ENCODE results near the gene KLHL13. TPM values are rescaled to one million over a fixed set of nuclear protein-coding genes. Genes with fewer than 3 reads are reported as not detected.

The KLHL13 gene
- total RNA-seq, 1 experiment from 2014 or later = 4.2 TPM

DNA sequence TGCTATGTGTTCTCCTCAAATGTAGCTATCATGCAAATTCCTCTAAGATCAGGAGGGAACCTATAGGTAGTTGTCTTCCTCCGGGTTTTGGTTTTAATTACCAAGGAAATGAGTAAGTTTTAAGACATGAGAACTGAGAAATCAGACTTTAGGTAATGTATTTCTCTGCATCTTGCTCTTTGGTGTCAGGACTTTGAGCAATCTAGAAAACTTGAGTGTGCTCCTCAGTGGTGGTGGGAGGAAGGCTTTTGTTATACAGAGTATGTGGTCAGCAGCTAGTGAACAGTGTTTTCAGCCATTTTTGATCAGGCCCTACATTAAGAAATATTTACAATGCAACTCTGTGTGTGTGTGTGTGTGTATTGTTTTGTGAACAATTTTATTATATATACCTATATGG lies 224.1 kb downstream of the KLHL13 start:
- Histone ChIP-seq H3K4me2 (ENCODE audit: low read length) (no peak overlapping the region), H2AFZ (ENCODE audit: low read depth, low read length, poor library complexity, severe bottlenecking) (no peak overlapping the region), H3K27me3 (ENCODE audit: insufficient read depth, low read length) (no peaks in the 10 kb centered on the region), H4K20me1 (ENCODE audit: insufficient read depth) (no peaks in the 10 kb centered on the region), H3K27ac (ENCODE audit: low read depth, low read length) (no peak overlapping the region), H3K36me3 (ENCODE audit: control insufficient read depth in 1 of 2, insufficient read depth in 2 of 2, low read length in 2 of 2) (no peaks in the 10 kb centered on the region), H3K79me2 (ENCODE audit: insufficient read depth, low read length) (no peaks in the 10 kb centered on the region), H3K9me2 (ENCODE audit: insufficient read depth) (no peaks in the 10 kb centered on the region), H3K9me3 (ENCODE audit: control insufficient read depth in 1 of 2, insufficient read depth in 1 of 2, low read depth in 1 of 2, low read length in 2 of 2) (no peaks in the 10 kb centered on the region), H3K4me3 (replicated peaks in 1 of 2; ENCODE audit: low read depth in 1 of 2, low read length in 2 of 2) (no peak overlapping the region), H3K4me1 (ENCODE audit: control insufficient read depth in 1 of 2, insufficient read depth in 2 of 2, low read length in 2 of 2) (no peaks in the 10 kb centered on the region), H3K9ac (ENCODE audit: low read length) (no peak overlapping the region)
- ChIA-PET POLR2A (no interaction called here), CTCF (no interaction called here), RAD21 (ENCODE audit: low non-redundant PET in 1 of 2, low total read pairs in 2 of 2, uncharacterized antibody in 2 of 2, unreplicated experiment in 2 of 2) (no interaction called here)
- ATAC-seq (no peak), DNase-seq (ENCODE audit: low read depth, low spot score) (no peak)
- TF ChIP-seq, protein P1, sequence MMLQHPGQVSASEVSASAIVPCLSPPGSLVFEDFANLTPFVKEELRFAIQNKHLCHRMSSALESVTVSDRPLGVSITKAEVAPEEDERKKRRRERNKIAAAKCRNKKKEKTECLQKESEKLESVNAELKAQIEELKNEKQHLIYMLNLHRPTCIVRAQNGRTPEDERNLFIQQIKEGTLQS (IDR thresholded peaks at IDR 0.05) = no peak
- TF ChIP-seq, protein P2, sequence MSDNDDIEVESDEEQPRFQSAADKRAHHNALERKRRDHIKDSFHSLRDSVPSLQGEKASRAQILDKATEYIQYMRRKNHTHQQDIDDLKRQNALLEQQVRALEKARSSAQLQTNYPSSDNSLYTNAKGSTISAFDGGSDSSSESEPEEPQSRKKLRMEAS (IDR thresholded peaks at IDR 0.05) = no peak
- no peak for TF ChIP-seq EGR1 (IDR thresholded peaks at IDR 0.05; ENCODE audit: low read depth)
- BruUV-seq (replicated peaks) = no TSS peak
- intact Hi-C loops (cut with micrococcal nuclease) = no loop called here

DNA sequence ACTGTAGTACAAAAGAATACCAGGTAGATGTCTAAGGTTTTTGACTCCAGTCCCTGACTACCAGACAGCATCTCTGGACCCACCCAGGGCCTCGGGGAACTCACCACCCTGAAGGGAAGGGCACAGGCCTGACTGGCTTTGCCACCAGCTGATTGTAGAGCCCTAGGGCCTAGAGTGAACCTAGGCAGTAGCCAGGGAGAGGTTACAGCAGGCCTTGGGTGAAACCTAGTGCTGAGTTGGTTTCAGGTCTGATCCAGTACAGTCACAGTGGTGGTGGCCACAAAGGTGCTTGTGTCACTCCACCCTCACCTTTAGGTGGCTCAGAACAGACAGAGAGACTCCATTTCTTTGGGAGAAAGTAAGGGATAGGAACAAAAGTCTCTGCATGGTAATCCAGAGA lies 244.8 kb downstream of the KLHL13 start:
- DNase-seq (ENCODE audit: low read depth, low spot score) = no peak
- no peak overlapping the region for H3K4me3 ChIP-seq (replicated peaks in 1 of 2; ENCODE audit: low read depth in 1 of 2, low read length in 2 of 2)
- H3K79me2 ChIP-seq (ENCODE audit: insufficient read depth, low read length) = no peaks in the 10 kb centered on the region
- BruUV-seq (replicated peaks) = no TSS peak
- H3K27ac ChIP-seq (ENCODE audit: low read depth, low read length) = no peak overlapping the region
- no peaks in the 10 kb centered on the region for H3K36me3 ChIP-seq (ENCODE audit: control insufficient read depth in 1 of 2, insufficient read depth in 2 of 2, low read length in 2 of 2)
- H3K9ac ChIP-seq (ENCODE audit: low read length) = no peak overlapping the region
- ATAC-seq = no peak
- ChIA-PET POLR2A (no interaction called here), RAD21 (ENCODE audit: low non-redundant PET in 1 of 2, low total read pairs in 2 of 2, uncharacterized antibody in 2 of 2, unreplicated experiment in 2 of 2) (no interaction called here), CTCF (no interaction called here)
- H3K4me1 ChIP-seq (ENCODE audit: control insufficient read depth in 1 of 2, insufficient read depth in 2 of 2, low read length in 2 of 2) = no peaks in the 10 kb centered on the region
- no peak overlapping the region for H3K4me2 ChIP-seq (ENCODE audit: low read length)
- no peaks in the 10 kb centered on the region for H3K27me3 ChIP-seq (ENCODE audit: insufficient read depth, low read length)
- no peaks in the 10 kb centered on the region for H4K20me1 ChIP-seq (ENCODE audit: insufficient read depth)
- intact Hi-C loops (cut with micrococcal nuclease) = no loop called here
- no peak overlapping the region for H2AFZ ChIP-seq (ENCODE audit: low read depth, low read length, poor library complexity, severe bottlenecking)
- no peaks in the 10 kb centered on the region for H3K9me3 ChIP-seq (ENCODE audit: control insufficient read depth in 1 of 2, insufficient read depth in 1 of 2, low read depth in 1 of 2, low read length in 2 of 2)
- H3K9me2 ChIP-seq (ENCODE audit: insufficient read depth) = no peaks in the 10 kb centered on the region
- TF ChIP-seq RAD21 (IDR thresholded peaks at IDR 0.05; ENCODE audit: low read depth) = no peak
- TF ChIP-seq CBX3 (IDR thresholded peaks at IDR 0.05; ENCODE audit: low read depth) = no peak
- TF ChIP-seq ZNF274 (IDR thresholded peaks at IDR 0.05; ENCODE audit: low read depth, low read length) = no peak
- TF ChIP-seq YY1 (IDR thresholded peaks at IDR 0.05; ENCODE audit: extremely low read depth, insufficient replicate concordance, low read depth, low read length) = no peak
- TF ChIP-seq FOSL1 (IDR thresholded peaks at IDR 0.05; ENCODE audit: low read depth) = no peak
- TF ChIP-seq POLR2AphosphoS5 (IDR thresholded peaks at IDR 0.05; ENCODE audit: low read depth, low read length) = no peak
- TF ChIP-seq CEBPB (IDR thresholded peaks at IDR 0.05; ENCODE audit: low read depth) = no peak
- no peak for TF ChIP-seq EZH2 (IDR thresholded peaks at IDR 0.05)
- TF ChIP-seq EGR1 (IDR thresholded peaks at IDR 0.05; ENCODE audit: low read depth) = no peak
- TF ChIP-seq, protein P3, sequence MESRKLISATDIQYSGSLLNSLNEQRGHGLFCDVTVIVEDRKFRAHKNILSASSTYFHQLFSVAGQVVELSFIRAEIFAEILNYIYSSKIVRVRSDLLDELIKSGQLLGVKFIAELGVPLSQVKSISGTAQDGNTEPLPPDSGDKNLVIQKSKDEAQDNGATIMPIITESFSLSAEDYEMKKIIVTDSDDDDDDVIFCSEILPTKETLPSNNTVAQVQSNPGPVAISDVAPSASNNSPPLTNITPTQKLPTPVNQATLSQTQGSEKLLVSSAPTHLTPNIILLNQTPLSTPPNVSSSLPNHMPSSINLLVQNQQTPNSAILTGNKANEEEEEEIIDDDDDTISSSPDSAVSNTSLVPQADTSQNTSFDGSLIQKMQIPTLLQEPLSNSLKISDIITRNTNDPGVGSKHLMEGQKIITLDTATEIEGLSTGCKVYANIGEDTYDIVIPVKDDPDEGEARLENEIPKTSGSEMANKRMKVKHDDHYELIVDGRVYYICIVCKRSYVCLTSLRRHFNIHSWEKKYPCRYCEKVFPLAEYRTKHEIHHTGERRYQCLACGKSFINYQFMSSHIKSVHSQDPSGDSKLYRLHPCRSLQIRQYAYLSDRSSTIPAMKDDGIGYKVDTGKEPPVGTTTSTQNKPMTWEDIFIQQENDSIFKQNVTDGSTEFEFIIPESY (IDR thresholded peaks at IDR 0.05; ENCODE audit: extremely low read depth, insufficient replicate concordance, low read length) = no peak
- TF ChIP-seq SP1 (IDR thresholded peaks at IDR 0.05; ENCODE audit: low read depth) = no peak
- TF ChIP-seq POLR2A (IDR thresholded peaks at IDR 0.05; ENCODE audit: borderline replicate concordance, extremely low read depth, insufficient read depth, insufficient read length) = no peak
- TF ChIP-seq EZH2phosphoT487 (IDR thresholded peaks at IDR 0.05; ENCODE audit: borderline replicate concordance) = no peak
- TF ChIP-seq SRF (IDR thresholded peaks at IDR 0.05; ENCODE audit: low read depth) = no peak
- TF ChIP-seq, protein P2 (IDR thresholded peaks at IDR 0.05) = no peak

All from HCT116 (cell line).